Nephron (organoid): ENCODE data around the gene RGN.
"Not testable (repeated sequence)": the region's sequence is repeated elsewhere in the genome, so short reads cannot be mapped to it uniquely, and the experiment has no call there.

ENCODE experiments used
- H3K27ac Mint-ChIP-seq, 3 experiments: 2 replicates each; pipeline ENCODE4 v1.8.0; 2020; ENCODE audit warnings: mixed read lengths in 3 of 3, mild to moderate bottlenecking in 2 of 3, moderate library complexity in 1 of 3
- H3K27me3 Mint-ChIP-seq: 2 replicates; pipeline ENCODE4 v1.8.0; 2021; ENCODE audit warnings: low read depth, mild to moderate bottlenecking, moderate library complexity, mixed read lengths
- H3K36me3 Mint-ChIP-seq: 2 replicates; pipeline ENCODE4 v1.8.0; 2020; ENCODE audit warnings: low read depth, mixed read lengths
- H3K4me1 Mint-ChIP-seq: 2 replicates; pipeline ENCODE4 v1.8.0; 2020; ENCODE audit warnings: mixed read lengths
- H3K4me3 Mint-ChIP-seq, 3 experiments: 2 replicates each; pipeline ENCODE4 v1.8.0; 2020; ENCODE audit warnings: mild to moderate bottlenecking in 3 of 3, mixed read lengths in 3 of 3, moderate library complexity in 2 of 3
- H3K9me3 Mint-ChIP-seq: 2 replicates; pipeline ENCODE4 v1.8.0; 2020; ENCODE audit warnings: mixed read lengths
- TF ChIP-seq, protein P1 (sequence below), 3 experiments: fragments of 200-600 bp; sonication (generic); IDR thresholded peaks; one replicate each; pipeline ENCODE4 v1.5.0; 2021; ENCODE audit warnings: antibody characterized with exemption in 3 of 3; ENCODE audit not compliant: unreplicated experiment in 3 of 3

RGN gene

DNA sequence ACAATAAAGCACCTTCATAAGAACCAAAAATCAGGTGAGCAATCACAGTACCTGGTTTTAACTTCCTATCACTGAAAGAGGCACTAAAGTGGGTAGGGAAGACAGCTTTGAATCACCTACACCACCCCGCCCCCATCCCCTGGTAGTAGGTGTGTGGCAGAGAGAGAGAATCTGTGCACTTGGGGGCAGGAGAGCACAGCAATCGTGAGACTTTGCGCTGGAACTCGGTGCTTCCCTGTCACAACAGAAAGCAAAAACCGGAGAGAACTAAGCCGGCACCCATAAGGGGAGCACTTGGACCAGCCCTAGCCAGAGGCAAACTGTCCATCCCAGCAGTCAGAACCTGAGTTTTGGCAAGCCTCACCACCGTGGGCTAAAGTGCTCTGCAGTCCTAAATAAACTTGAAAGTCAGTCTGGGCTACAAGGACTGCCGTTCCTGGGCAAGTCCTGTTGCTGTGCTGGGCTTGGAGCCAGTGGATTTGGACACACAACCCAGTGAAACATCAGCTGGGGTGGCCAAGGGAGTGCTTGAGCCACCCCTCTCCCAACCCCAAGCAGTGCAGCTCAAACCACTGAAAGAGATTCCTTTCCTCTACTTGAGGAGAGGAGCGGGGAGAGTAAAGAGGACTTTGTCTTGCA lies 34.2 kb downstream of the RGN start:
- H3K36me3 Mint-ChIP-seq: no peaks in the 10 kb centered on the region
- no peaks in the 10 kb centered on the region for H3K4me1 Mint-ChIP-seq
- no peaks in the 10 kb centered on the region for H3K27me3 Mint-ChIP-seq
- H3K4me3 Mint-ChIP-seq: no peak overlapping the region
- no peak overlapping the region for H3K27ac Mint-ChIP-seq
- peaks cover 30% of the 10 kb centered on the region for H3K9me3 Mint-ChIP-seq
- TF ChIP-seq, protein P1, sequence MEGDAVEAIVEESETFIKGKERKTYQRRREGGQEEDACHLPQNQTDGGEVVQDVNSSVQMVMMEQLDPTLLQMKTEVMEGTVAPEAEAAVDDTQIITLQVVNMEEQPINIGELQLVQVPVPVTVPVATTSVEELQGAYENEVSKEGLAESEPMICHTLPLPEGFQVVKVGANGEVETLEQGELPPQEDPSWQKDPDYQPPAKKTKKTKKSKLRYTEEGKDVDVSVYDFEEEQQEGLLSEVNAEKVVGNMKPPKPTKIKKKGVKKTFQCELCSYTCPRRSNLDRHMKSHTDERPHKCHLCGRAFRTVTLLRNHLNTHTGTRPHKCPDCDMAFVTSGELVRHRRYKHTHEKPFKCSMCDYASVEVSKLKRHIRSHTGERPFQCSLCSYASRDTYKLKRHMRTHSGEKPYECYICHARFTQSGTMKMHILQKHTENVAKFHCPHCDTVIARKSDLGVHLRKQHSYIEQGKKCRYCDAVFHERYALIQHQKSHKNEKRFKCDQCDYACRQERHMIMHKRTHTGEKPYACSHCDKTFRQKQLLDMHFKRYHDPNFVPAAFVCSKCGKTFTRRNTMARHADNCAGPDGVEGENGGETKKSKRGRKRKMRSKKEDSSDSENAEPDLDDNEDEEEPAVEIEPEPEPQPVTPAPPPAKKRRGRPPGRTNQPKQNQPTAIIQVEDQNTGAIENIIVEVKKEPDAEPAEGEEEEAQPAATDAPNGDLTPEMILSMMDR (IDR thresholded peaks at IDR 0.05; ENCODE audit: unreplicated experiment in 3 of 3): no peak

- H3K36me3 Mint-ChIP-seq, H3K27me3 Mint-ChIP-seq, H3K27ac Mint-ChIP-seq, H3K4me1 Mint-ChIP-seq, H3K4me3 Mint-ChIP-seq: not testable (repeated sequence)
- H3K9me3 Mint-ChIP-seq: peaks cover 29% of the 10 kb centered on the region
Measured at GRCh38 chrX:47116551-47117110, 38.4 kb downstream of the RGN start.

DNA sequence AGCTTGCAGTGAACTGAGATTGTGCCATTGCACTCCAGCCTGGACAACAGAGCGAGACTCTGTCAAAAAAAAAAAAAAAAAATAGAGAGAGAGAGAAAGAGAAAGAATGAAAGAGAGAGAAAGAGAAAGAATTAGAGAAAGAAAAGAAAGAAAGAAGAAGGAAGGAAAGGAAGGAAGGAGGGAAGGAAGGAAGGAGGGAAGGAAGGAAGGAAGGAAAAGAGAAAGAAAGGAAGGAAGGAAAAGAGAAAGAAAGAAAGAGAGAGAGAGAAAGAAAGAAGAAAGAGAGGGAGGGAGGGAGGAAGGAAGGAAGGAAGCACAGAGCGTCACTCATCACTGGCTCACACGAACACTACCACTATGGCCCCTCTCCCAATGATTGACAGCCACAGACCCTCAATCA lies 46.2 kb downstream of the RGN start:
- not testable (repeated sequence) for H3K27me3 Mint-ChIP-seq, H3K27ac Mint-ChIP-seq, H3K9me3 Mint-ChIP-seq, H3K4me3 Mint-ChIP-seq, H3K4me1 Mint-ChIP-seq, H3K36me3 Mint-ChIP-seq

DNA sequence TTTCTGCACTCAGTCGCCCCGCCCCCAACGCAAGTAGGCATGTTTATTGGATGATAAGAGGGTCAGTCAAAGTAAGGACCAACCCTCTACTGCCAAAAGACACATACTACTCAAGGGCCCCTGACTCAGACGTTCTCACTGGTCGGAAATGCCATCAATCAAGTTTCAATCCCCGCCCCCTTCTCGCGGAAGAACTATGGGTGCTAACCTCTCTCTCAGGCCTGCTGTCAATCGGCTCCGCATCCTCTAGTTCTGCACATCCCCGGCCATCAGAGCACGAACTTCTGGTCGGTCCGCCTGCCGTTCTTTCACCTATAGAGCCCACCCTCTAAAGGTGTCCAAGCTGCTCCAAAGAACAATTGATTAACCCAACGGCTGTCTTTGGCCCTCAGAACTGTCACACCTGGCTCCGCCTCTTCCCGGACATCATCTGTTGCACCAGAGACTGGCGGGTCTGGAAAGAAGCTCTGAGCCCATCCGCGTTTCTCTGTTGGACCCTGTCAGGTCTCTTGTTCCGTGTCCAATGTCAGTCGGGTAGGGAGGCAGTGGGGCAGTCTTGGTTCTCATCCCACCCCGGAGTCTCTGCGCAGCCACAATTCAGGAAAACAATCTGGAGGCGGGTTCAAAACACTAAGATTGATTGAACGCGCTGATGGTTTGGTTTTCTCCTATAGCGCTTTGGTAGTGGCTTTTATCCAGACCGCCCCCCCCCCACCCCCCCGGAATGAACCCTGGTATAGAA lies 51.1 kb downstream of the RGN start:
- H3K36me3 Mint-ChIP-seq: no peaks in the 10 kb centered on the region
- peaks cover 5% of the 10 kb centered on the region for H3K9me3 Mint-ChIP-seq
- no peaks in the 10 kb centered on the region for H3K27me3 Mint-ChIP-seq
- H3K4me3 Mint-ChIP-seq: peak overlapping the region; percentile 94 to 99 (median 96)
- H3K4me1 Mint-ChIP-seq: no peaks in the 10 kb centered on the region
- TF ChIP-seq, protein P1 (IDR thresholded peaks at IDR 0.05; ENCODE audit: unreplicated experiment in 3 of 3): no peak
- peak overlapping the region; percentile 94 to 99 (median 98) for H3K27ac Mint-ChIP-seq

- no peaks in the 10 kb centered on the region for H3K36me3 Mint-ChIP-seq
- peak overlapping the region; percentile 94 to 99 (median 96) for H3K4me3 Mint-ChIP-seq
- no peaks in the 10 kb centered on the region for H3K4me1 Mint-ChIP-seq
- TF ChIP-seq, protein P1 (IDR thresholded peaks at IDR 0.05; ENCODE audit: unreplicated experiment in 3 of 3): no peak
- H3K27me3 Mint-ChIP-seq: no peaks in the 10 kb centered on the region
- H3K9me3 Mint-ChIP-seq: peaks cover 5% of the 10 kb centered on the region
- H3K27ac Mint-ChIP-seq: peak overlapping the region; percentile 94 to 99 (median 98)
Measured at GRCh38 chrX:47129899-47130358, 51.7 kb downstream of the RGN start.

GRCh38 chrX:47133493-47133892 lies 55.2 kb downstream of the RGN start:
- H3K4me3 Mint-ChIP-seq: no peak overlapping the region
- no peaks in the 10 kb centered on the region for H3K27me3 Mint-ChIP-seq
- H3K27ac Mint-ChIP-seq: no peak overlapping the region
- no peaks in the 10 kb centered on the region for H3K4me1 Mint-ChIP-seq
- no peaks in the 10 kb centered on the region for H3K36me3 Mint-ChIP-seq
- TF ChIP-seq, protein P1 (IDR thresholded peaks at IDR 0.05; ENCODE audit: unreplicated experiment in 3 of 3): no peak
- peaks cover 3% of the 10 kb centered on the region for H3K9me3 Mint-ChIP-seq

GRCh38 chrX:47135650-47136049 lies 57.4 kb downstream of the RGN start:
- H3K27me3 Mint-ChIP-seq, H3K9me3 Mint-ChIP-seq, H3K36me3 Mint-ChIP-seq, H3K4me3 Mint-ChIP-seq, H3K4me1 Mint-ChIP-seq, H3K27ac Mint-ChIP-seq: not testable (repeated sequence)
